SJCRH30 (cell line): ENCODE results near the gene LITAFD. TPM values are rescaled to one million over a fixed set of nuclear protein-coding genes. Genes with fewer than 3 reads are reported as not detected.
"Not testable (repeated sequence)": the region's sequence is repeated elsewhere in the genome, so short reads cannot be mapped to it uniquely, and the experiment has no call there.

Experiments used
- DNase-seq, 2 experiments: peaks; one replicate each; pipeline ENCODE4 v3.0.0-alpha.2; 2015 to 2020
- H3K27ac ChIP-seq: fragments of 250-450 bp; sonication (Bioruptor Pico); 2 replicates; pipeline ENCODE4 v1.5.1; 2020; ENCODE audit warnings: mild to moderate bottlenecking, moderate library complexity
- H3K27me3 ChIP-seq: fragments of 250-450 bp; sonication (Bioruptor Pico); 2 replicates; pipeline ENCODE4 v1.5.1; 2020; ENCODE audit warnings: mild to moderate bottlenecking, moderate library complexity
- H3K36me3 ChIP-seq: fragments of 250-450 bp; sonication (Bioruptor Pico); 2 replicates; pipeline ENCODE4 v1.5.1; 2020; ENCODE audit warnings: mild to moderate bottlenecking, moderate library complexity
- H3K4me1 ChIP-seq: fragments of 250-450 bp; sonication (Bioruptor Pico); 2 replicates; pipeline ENCODE4 v1.5.1; 2020; ENCODE audit warnings: mild to moderate bottlenecking, moderate library complexity
- H3K4me3 ChIP-seq: fragments of 250-450 bp; sonication (Bioruptor Pico); 2 replicates; pipeline ENCODE4 v1.5.1; 2020; ENCODE audit warnings: mild to moderate bottlenecking, moderate library complexity
- H3K9me3 ChIP-seq: fragments of 250-450 bp; sonication (Bioruptor Pico); replicated peaks from 2 replicates; pipeline ENCODE4 v1.5.1; 2020; ENCODE audit warnings: mild to moderate bottlenecking, moderate library complexity
- total RNA-seq: library from RNA; depleted of rRNA; stranded (reverse); fragments of >200 nt; shearing (Covaris generic); gene quantifications from 2 replicates; pipeline ENCODE4 v1.2.3, GENCODE V29; 2014

Gene LITAFD
- total RNA-seq, 1 experiment from 2014 or later = not detected

GRCh38 chr16:8905795-8906591, 23.8 kb downstream of the LITAFD start:
- H3K4me3 ChIP-seq = no peak overlapping the region

GRCh38 chr16:8907096-8907495, 24.9 kb downstream of the LITAFD start:
- Histone ChIP-seq H3K36me3 (peaks cover 64% of the 10 kb centered on the region), H3K27me3 (no peaks in the 10 kb centered on the region), H3K4me1 (no peaks in the 10 kb centered on the region), H3K9me3 (no peaks in the 10 kb centered on the region), H3K27ac (no peak overlapping the region), H3K4me3 (no peak overlapping the region)
- no peak for DNase-seq

More at GRCh38 chr16:8905795-8906591, 23.8 kb downstream of the LITAFD start:
- no peak for DNase-seq
- Histone ChIP-seq H3K27ac (no peak overlapping the region), H3K36me3 (peaks cover 63% of the 10 kb centered on the region), H3K4me1 (no peaks in the 10 kb centered on the region), H3K27me3 (no peaks in the 10 kb centered on the region), H3K9me3 (no peaks in the 10 kb centered on the region)

- Histone ChIP-seq H3K27me3 (no peaks in the 10 kb centered on the region), H3K4me3 (no peak overlapping the region), H3K36me3 (peaks cover 70% of the 10 kb centered on the region), H3K27ac (no peak overlapping the region), H3K9me3 (no peaks in the 10 kb centered on the region), H3K4me1 (no peaks in the 10 kb centered on the region)
- DNase-seq = no peak
Measured at GRCh38 chr16:8908810-8909468, 26.8 kb downstream of the LITAFD start.

GRCh38 chr16:8910811-8911210, 28.7 kb downstream of the LITAFD start:
- Histone ChIP-seq H3K27ac (no peak overlapping the region), H3K4me1 (no peaks in the 10 kb centered on the region), H3K9me3 (no peaks in the 10 kb centered on the region), H3K27me3 (no peaks in the 10 kb centered on the region), H3K4me3 (no peak overlapping the region), H3K36me3 (peaks cover 67% of the 10 kb centered on the region)
- no peak for DNase-seq

GRCh38 chr16:8912793-8913192, 30.6 kb downstream of the LITAFD start:
- Histone ChIP-seq H3K36me3 (peaks cover 64% of the 10 kb centered on the region), H3K27me3 (no peaks in the 10 kb centered on the region), H3K9me3 (no peaks in the 10 kb centered on the region), H3K4me1 (no peaks in the 10 kb centered on the region), H3K4me3 (no peak overlapping the region), H3K27ac (no peak overlapping the region)
- DNase-seq = no peak

- H3K4me1 ChIP-seq = no peaks in the 10 kb centered on the region
- no peaks in the 10 kb centered on the region for H3K27me3 ChIP-seq
- no peak for DNase-seq
- peaks cover 65% of the 10 kb centered on the region for H3K36me3 ChIP-seq
- H3K4me3 ChIP-seq = no peak overlapping the region
- H3K9me3 ChIP-seq = no peaks in the 10 kb centered on the region
- no peak overlapping the region for H3K27ac ChIP-seq
Measured at GRCh38 chr16:8914098-8914497, 31.9 kb downstream of the LITAFD start.

GRCh38 chr16:8915722-8916301, 33.7 kb downstream of the LITAFD start:
- Histone ChIP-seq H3K27ac (no peak overlapping the region), H3K27me3 (no peaks in the 10 kb centered on the region), H3K4me3 (no peak overlapping the region), H3K36me3 (peaks cover 65% of the 10 kb centered on the region), H3K4me1 (no peaks in the 10 kb centered on the region), H3K9me3 (no peaks in the 10 kb centered on the region)
- DNase-seq = no peak

- Histone ChIP-seq H3K9me3 (no peaks in the 10 kb centered on the region), H3K4me1 (no peaks in the 10 kb centered on the region), H3K27me3 (no peaks in the 10 kb centered on the region), H3K27ac (no peak overlapping the region), H3K36me3 (peaks cover 65% of the 10 kb centered on the region), H3K4me3 (no peak overlapping the region)
- no peak for DNase-seq
Measured at GRCh38 chr16:8916541-8917225, 34.5 kb downstream of the LITAFD start.

- not testable (repeated sequence) for DNase-seq, H3K27me3 ChIP-seq, H3K4me1 ChIP-seq, H3K9me3 ChIP-seq, H3K27ac ChIP-seq, H3K4me3 ChIP-seq
- H3K36me3 ChIP-seq = peaks cover 66% of the 10 kb centered on the region
Measured at GRCh38 chr16:8917336-8917735, 35.2 kb downstream of the LITAFD start.

GRCh38 chr16:8919089-8919933, 37.2 kb downstream of the LITAFD start:
- H3K4me3 ChIP-seq = no peak overlapping the region
- no peak overlapping the region for H3K27ac ChIP-seq
- DNase-seq = no peak
- H3K27me3 ChIP-seq = no peaks in the 10 kb centered on the region
- no peaks in the 10 kb centered on the region for H3K9me3 ChIP-seq
- H3K4me1 ChIP-seq = no peaks in the 10 kb centered on the region
- H3K36me3 ChIP-seq = peaks cover 57% of the 10 kb centered on the region

- H3K4me1 ChIP-seq = no peaks in the 10 kb centered on the region
- H3K9me3 ChIP-seq = no peaks in the 10 kb centered on the region
- H3K27me3 ChIP-seq = no peaks in the 10 kb centered on the region
- H3K27ac ChIP-seq = no peak overlapping the region
- H3K4me3 ChIP-seq = no peak overlapping the region
- DNase-seq = no peak
- H3K36me3 ChIP-seq = peaks cover 53% of the 10 kb centered on the region
Measured at GRCh38 chr16:8919934-8920462, 37.8 kb downstream of the LITAFD start.

- Histone ChIP-seq H3K4me1 (no peaks in the 10 kb centered on the region), H3K27ac (no peak overlapping the region), H3K27me3 (no peaks in the 10 kb centered on the region), H3K4me3 (no peak overlapping the region), H3K9me3 (no peaks in the 10 kb centered on the region), H3K36me3 (peaks cover 50% of the 10 kb centered on the region)
- DNase-seq = no peak
Measured at GRCh38 chr16:8920645-8921346, 38.6 kb downstream of the LITAFD start.

GRCh38 chr16:8921347-8921984, 39.3 kb downstream of the LITAFD start:
- no peak overlapping the region for H3K4me3 ChIP-seq
- H3K9me3 ChIP-seq = no peaks in the 10 kb centered on the region
- H3K36me3 ChIP-seq = peaks cover 46% of the 10 kb centered on the region
- no peak for DNase-seq
- H3K27ac ChIP-seq = no peak overlapping the region
- no peaks in the 10 kb centered on the region for H3K27me3 ChIP-seq
- H3K4me1 ChIP-seq = no peaks in the 10 kb centered on the region
